ENCODE results near the gene DNAJC7.

DNA sequence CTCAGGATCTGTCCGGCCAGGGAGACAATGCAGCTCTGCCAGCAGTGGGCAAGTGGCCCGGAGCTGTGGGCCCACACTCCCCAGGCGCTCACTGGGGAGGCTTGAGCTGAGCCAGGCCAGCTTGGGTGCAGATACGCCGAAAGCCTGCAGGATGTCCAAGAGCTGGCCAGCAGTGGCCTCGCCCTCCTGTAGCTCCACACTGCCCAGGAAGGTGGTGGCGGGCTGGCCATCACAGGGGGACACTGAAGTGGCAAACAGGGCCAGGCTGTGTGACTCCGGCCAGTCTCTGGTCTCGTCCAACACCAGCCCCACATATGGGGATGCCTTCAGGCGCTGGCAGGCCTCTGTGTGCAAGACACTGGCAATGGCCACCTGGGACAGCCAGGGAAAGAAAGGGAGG, 23.6 kb upstream of the DNAJC7 start:
- TF ChIP-seq EZH2 (IDR thresholded peaks at IDR 0.05; ENCODE audit: borderline replicate concordance, low read depth, low read length, poor library complexity, severe bottlenecking): no peak
- TF ChIP-seq, protein P1, sequence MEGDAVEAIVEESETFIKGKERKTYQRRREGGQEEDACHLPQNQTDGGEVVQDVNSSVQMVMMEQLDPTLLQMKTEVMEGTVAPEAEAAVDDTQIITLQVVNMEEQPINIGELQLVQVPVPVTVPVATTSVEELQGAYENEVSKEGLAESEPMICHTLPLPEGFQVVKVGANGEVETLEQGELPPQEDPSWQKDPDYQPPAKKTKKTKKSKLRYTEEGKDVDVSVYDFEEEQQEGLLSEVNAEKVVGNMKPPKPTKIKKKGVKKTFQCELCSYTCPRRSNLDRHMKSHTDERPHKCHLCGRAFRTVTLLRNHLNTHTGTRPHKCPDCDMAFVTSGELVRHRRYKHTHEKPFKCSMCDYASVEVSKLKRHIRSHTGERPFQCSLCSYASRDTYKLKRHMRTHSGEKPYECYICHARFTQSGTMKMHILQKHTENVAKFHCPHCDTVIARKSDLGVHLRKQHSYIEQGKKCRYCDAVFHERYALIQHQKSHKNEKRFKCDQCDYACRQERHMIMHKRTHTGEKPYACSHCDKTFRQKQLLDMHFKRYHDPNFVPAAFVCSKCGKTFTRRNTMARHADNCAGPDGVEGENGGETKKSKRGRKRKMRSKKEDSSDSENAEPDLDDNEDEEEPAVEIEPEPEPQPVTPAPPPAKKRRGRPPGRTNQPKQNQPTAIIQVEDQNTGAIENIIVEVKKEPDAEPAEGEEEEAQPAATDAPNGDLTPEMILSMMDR (conservative IDR thresholded peaks at IDR 0.05; ENCODE audit: low read depth, low read length): no peak

Measured in A673 (cell line).